ENCODE data around the gene CXCL10.

Gene CXCL10

DNA sequence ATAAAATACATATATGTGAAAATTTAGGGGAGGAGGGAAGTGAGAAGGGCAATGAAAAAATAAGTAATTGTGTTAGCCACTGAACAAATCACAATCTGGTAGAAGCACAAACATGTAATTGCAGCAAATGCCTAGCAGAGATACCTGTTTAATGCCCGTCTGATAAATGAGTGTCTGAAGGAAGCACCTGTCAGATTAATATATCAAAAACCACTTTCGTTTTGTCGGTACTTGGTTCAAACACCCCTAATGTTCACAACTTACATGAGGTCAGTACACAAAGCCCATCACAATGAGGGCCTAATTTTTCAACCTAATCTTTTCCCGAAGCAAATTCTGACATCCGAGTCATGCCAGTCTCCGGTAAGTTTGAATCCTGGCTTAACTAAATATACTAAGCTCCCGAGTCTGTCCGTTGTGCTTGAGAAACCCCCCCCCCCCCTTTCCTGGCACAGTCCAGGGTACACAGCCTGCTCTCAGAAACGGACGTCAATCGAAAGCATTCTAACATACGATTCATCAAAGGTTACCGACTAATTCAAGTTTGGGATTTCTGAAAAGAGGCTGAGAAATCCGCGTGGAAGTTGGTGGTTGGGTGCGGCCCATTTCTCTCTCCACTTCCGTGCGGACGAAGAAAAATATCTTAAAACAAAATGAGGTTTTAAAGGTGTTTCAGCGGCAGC is 33.3 kb downstream of the CXCL10 start:
- DNase-seq = no peak

DNA sequence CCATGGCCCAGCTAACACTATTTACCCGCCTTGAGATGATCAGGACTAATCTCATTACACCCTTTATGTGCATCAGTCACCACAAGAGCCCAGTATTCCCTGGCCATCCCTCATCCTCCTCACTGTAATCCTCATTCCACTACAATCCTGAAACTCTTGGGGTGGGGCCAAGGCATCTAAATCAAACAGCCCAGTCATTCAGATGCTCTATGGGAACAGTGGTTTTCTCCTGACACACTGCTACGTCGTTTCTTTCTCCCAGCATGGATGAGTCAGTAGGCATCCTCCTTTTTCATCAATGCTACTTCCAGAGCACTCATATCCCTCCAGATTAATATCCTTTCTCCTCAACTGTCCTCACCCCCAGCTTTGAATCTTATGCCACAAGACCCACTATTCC is 38.2 kb downstream of the CXCL10 start:
- no peak for DNase-seq

DNA sequence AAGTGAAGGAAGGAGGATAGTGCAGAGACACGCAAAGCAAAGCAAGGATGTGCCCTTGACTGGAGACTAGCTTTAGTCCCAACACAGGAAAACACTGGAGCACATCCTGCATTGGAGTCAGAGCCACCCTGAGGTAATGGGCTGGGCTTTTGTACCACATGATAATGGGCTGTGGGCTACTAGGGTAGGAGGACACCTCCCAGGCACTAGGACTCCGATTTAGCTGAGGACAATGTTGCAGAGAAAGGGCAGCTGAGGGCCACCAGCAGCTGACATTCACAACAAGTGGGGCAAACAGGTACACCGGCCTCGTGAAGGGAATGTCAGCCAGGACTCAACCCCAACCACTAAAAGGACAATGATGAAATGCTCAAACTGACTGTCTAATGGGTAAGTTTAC is 42.7 kb downstream of the CXCL10 start:
- no peak for DNase-seq

DNA sequence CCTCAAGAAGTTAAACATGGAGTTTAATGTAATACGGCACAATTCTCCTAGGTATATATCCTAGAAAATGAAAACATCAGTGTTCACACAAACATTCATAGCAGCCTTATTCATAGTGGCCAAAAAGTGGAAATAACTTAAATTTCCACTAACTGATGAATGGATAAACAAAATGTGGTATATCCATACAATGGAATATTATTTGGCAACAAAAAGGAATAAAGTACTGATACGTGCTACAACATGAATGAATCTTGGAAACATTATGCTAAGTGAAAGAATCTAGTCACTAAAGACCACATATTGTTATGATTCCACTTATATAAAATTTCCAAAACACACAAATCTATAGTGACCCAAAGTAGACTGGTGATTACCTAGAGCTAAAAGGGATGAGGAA is 47.1 kb downstream of the CXCL10 start:
- DNase-seq = no peak

DNA sequence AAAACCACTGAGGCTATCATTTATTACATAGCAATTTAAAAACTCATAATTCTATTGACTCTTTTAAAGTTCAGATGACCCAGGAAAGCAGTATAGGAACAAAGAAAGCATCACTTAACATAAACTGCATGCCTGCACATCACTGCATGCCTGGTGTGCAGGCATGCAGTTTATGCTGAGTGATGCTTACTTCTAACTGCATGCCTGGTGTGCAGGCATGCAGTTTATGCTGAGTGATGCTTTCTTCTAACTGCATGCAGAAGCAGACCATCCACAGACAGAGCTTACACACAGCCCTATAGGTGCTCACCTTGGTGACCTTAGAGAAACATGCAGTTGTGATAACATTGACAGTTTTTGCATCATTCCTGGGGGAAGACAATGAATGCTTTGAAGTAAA is 49.5 kb downstream of the CXCL10 start:
- no peak for DNase-seq
